CD4-positive, alpha-beta T cell treated with Interleukin-4 for 1 hour (primary cell): Measurements from ENCODE around the gene ENDOU.

Experiments used
- DNase-seq, 2 donors: peaks; one replicate each; pipeline ENCODE4 v3.0.0-alpha.2; 2020 to 2022

ENDOU gene

GRCh38 chr12:47717443-47718193, 7.7 kb downstream of the ENDOU start:
- DNase-seq = peak; percentile 60 to 65

DNA sequence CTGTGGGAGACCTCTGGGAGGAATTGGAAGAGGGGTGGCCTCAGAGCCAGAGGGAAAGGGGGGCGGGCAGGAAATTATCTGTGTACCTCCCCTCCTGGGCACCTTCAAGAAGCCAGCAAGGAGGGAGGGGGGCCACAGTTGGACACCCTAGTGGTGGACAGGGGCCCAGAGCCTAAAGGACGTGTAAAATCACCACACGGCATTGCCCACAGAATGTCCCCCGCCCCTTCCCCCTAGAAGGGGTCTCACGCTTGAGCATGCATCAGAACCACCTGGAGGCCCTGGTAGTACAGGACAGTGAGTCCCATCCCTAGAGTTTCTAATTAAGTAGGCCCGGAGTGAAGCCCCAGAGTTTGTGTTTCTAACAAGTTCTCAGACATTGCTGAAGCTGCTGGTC, 8.2 kb downstream of the ENDOU start:
- DNase-seq = no peak

- no peak for DNase-seq
Observed at GRCh38 chr12:47715877-47716548, 9.3 kb downstream of the ENDOU start.

DNA sequence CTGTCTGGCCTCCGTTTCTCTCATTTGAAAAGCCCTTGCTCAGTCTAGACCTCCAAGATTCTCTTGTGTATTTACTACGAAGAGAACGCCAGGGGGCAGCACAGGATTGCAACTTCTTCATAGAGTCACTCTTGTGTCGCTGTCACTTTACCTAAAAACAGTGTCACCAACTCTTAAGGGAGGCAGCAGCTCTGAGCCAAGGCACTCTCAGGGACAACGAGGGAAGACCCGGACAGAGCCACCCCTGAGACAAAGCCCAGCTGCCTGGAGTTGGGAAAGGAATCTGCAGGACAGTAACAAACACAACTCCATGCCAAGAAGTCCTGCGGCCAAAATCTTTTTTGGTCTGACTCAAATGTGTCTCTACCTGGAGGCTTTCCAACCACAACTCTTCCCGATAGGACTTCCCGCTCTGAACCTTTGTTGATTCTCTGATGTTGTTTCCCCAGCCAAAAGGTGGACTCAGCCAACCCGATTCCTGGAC, 9.9 kb downstream of the ENDOU start:
- DNase-seq = peak; percentile 84

GRCh38 chr12:47714826-47715386, 10.4 kb downstream of the ENDOU start:
- no peak for DNase-seq

- no peak for DNase-seq
Observed at GRCh38 chr12:47712171-47712570, 13.1 kb downstream of the ENDOU start.

- no peak for DNase-seq
Observed at GRCh38 chr12:47711448-47711847, 13.8 kb downstream of the ENDOU start.

DNA sequence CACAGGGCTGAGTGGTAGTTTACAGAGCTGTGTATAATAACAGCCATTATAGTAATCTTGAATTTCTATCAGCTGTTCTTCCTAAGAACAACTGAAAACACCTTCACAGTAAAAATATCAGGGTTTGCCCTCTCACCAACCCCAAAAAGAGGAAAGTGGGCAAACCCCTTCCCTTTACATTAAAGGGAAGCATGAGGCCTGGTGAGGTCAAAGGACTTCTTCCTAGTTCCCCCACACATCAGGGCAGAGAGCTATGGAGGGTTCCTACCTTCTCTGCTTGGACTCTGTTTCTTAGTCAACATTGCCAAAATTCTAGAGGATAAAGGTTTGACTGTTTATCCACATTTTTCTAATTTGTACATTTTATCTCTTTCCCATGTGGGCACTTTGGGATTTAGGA, 15.0 kb downstream of the ENDOU start:
- DNase-seq = no peak

GRCh38 chr12:47709671-47710070, 15.6 kb downstream of the ENDOU start:
- no peak for DNase-seq

DNA sequence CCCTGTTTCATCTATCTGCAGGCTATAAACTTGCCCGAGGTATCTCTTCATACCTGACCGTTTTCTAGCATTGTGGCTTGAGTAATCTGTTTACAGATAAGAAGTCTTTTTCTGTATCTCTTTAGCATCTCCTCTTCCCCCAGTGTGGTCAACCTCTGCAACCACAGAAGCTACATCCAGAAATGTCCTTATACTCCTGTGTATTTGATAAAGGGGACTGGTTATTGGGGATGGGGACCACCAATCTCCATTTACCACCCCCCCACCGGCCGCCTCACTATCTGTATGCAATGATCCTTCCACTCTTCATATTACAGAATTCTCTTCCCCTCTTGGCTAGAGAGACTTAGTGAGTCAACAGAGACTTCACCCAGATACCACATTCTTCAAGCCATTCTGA, 16.1 kb downstream of the ENDOU start:
- DNase-seq = no peak

- DNase-seq = no peak
Observed at GRCh38 chr12:47707905-47708543, 17.3 kb downstream of the ENDOU start.

DNA sequence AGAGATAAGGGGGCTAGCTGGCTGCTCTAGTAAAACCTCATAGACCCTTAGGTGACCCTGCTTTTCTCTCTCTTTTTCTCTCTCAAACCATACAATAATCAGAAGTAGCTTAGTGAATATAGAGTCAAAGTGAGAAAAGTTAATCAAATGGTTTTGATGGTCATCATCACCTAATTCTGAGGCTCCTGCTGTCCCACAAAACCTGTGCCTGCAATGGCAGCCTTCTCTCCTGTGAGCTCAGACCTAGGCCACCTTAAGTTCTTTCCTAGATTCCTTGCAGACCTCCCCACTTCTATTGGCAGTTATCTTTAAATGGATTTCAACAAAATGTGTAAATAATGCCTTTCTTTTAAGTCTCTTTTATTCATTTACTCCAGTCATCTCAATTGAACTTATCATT, 17.9 kb downstream of the ENDOU start:
- DNase-seq = no peak

- peak; percentile 94 to 95 for DNase-seq
Observed at GRCh38 chr12:47705566-47706425, 19.5 kb downstream of the ENDOU start, which contains the start of gene RPAP3. TSS of gene RPAP3 (minus strand) at chr12:47706030. CDS start at chr12:47702840, 3,190 bp downstream.

DNA sequence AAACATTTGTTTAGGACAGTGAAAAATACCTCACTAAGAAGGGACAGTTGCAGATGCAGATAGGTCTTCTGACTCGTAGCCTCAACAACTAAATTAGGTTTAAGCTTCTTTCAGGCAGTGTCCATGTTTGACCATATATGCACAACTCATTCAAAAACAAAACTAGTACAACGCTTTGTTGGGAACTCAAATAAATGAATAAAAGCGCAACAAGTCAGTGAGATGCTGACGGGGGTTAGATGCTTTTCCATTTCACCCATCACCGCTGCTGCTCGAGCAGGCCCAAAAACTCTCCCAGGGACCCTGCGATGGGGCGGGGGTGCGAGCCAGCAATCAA, 20.1 kb downstream of the ENDOU start:
- no peak for DNase-seq

DNA sequence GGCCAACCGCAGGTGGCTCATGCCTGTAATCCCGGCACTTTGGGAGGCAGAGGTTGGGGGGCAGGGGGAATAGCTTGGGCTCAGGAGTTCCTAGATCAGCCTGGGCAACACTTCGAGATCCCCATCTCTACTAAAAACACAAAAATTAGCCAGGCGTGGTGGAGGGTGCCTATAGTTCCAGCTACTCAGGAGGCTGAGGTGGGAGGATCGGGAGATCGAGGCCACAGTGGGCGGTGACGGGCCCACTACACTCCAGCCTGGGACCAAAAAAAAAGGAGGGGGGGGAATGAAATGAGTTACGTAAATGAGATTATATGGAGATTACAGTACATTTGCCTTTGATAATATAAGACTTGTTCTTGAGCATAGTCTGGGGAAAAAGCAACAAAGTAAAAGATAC, 20.6 kb downstream of the ENDOU start:
- DNase-seq = no peak

- no peak for DNase-seq
Observed at GRCh38 chr12:47700263-47700662, 25.0 kb downstream of the ENDOU start.

- no peak for DNase-seq
Observed at GRCh38 chr12:47698631-47699030, 26.7 kb downstream of the ENDOU start.

GRCh38 chr12:47698055-47698454, 27.2 kb downstream of the ENDOU start:
- DNase-seq = no peak

GRCh38 chr12:47689215-47689614, 36.1 kb downstream of the ENDOU start:
- no peak for DNase-seq

GRCh38 chr12:47687636-47688035, 37.7 kb downstream of the ENDOU start:
- no peak for DNase-seq

- peak in 1 of 2 donors; percentile 45 for DNase-seq
Observed at GRCh38 chr12:47686645-47687240, 38.5 kb downstream of the ENDOU start.

DNA sequence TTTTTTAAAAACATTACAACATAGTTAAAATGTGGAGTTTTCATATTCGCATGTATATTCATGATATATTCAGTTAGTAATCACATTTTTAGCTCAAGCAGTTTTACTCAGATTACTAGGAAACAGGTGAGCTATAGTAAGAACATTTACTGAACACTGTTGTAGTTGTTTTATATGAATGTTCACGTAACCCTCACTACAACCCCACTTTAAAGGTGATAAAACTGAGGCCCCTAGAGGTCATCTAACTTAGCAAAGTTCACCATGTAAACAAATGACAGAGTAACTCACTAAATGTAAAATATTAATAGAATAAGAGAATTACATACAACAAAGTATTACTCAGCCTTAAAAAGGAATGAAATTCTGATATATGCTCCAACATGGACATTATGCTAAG, 45.5 kb downstream of the ENDOU start:
- DNase-seq = no peak
